ENCODE measurements around the gene C9orf72.

Gene C9orf72

DNA sequence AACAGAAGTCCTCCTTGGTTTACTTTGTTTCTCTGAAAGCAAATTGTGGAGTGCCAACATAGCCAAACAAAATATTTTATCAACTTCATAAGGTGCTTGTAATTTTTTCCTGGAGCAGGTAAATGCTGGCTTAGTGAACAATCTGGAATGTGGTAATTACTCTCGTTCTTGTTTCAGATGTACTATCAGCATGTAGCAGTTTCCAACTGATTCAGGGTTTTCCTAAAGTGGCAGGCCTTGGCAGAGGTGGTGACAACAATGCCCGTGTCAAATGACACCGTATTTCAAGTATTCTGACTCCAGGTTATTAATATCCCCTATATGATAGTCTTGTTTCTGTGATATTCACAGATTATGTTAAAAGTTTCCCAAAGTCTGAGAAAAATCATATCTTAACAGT lies 1.2 kb downstream of the C9orf72 start:
- Histone ChIP-seq H3K27ac (peak overlapping the region; percentile 94), H3K9ac (no peak overlapping the region), H2AFZ (peak overlapping the region; percentile 93), H3K4me2 (ENCODE audit: low read length) (peak overlapping the region; percentile 88), H3K36me3 (ENCODE audit: control insufficient read depth, insufficient read depth, low read length) (no peaks in the 10 kb centered on the region), H3K9me3 (ENCODE audit: control insufficient read depth, low read length) (no peaks in the 10 kb centered on the region), H3K79me2 (peaks cover 2% of the 10 kb centered on the region), H3K4me3 (ENCODE audit: low read depth, low read length) (peak overlapping the region; percentile 80), H3K4me1 (peaks cover 3% of the 10 kb centered on the region), H3K27me3 (ENCODE audit: control insufficient read depth, insufficient read depth, low read length) (no peaks in the 10 kb centered on the region)
- TF ChIP-seq, protein P1, sequence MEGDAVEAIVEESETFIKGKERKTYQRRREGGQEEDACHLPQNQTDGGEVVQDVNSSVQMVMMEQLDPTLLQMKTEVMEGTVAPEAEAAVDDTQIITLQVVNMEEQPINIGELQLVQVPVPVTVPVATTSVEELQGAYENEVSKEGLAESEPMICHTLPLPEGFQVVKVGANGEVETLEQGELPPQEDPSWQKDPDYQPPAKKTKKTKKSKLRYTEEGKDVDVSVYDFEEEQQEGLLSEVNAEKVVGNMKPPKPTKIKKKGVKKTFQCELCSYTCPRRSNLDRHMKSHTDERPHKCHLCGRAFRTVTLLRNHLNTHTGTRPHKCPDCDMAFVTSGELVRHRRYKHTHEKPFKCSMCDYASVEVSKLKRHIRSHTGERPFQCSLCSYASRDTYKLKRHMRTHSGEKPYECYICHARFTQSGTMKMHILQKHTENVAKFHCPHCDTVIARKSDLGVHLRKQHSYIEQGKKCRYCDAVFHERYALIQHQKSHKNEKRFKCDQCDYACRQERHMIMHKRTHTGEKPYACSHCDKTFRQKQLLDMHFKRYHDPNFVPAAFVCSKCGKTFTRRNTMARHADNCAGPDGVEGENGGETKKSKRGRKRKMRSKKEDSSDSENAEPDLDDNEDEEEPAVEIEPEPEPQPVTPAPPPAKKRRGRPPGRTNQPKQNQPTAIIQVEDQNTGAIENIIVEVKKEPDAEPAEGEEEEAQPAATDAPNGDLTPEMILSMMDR (IDR thresholded peaks at IDR 0.05) = no peak

GRCh38 chr9:27571011-27571410 lies 2.3 kb downstream of the C9orf72 start:
- no peaks in the 10 kb centered on the region for H3K9me3 ChIP-seq (ENCODE audit: control insufficient read depth, low read length)
- no peak overlapping the region for H3K4me3 ChIP-seq (ENCODE audit: low read depth, low read length)
- peaks cover 6% of the 10 kb centered on the region for H3K79me2 ChIP-seq
- no peaks in the 10 kb centered on the region for H3K27me3 ChIP-seq (ENCODE audit: control insufficient read depth, insufficient read depth, low read length)
- H2AFZ ChIP-seq = no peak overlapping the region
- H3K9ac ChIP-seq = no peak overlapping the region
- no peaks in the 10 kb centered on the region for H3K36me3 ChIP-seq (ENCODE audit: control insufficient read depth, insufficient read depth, low read length)
- H3K27ac ChIP-seq = no peak overlapping the region
- TF ChIP-seq, protein P1 (IDR thresholded peaks at IDR 0.05) = no peak
- H3K4me2 ChIP-seq (ENCODE audit: low read length) = no peak overlapping the region
- H3K4me1 ChIP-seq = peaks cover 3% of the 10 kb centered on the region

DNA sequence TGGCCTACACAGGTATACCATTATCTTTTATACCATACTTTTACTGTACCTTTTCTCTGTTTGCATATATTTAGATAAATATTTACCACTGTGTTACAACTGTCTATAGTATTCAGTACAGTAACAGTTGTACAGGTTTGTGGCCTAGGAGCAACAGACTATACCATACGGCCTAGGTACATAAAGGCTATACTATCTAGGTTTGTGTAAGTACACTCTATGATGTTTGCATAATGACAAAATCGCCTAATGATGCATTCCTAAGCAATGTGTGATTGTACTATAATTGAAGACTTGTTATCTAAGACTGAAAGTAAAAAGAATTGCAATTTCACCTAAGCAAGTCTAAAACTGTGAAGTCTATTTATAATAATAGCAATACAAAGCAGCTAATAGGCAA lies 3.9 kb downstream of the C9orf72 start:
- no peak overlapping the region for H3K4me2 ChIP-seq (ENCODE audit: low read length)
- peaks cover 6% of the 10 kb centered on the region for H3K79me2 ChIP-seq
- no peak overlapping the region for H3K9ac ChIP-seq
- no peaks in the 10 kb centered on the region for H3K36me3 ChIP-seq (ENCODE audit: control insufficient read depth, insufficient read depth, low read length)
- no peak overlapping the region for H3K27ac ChIP-seq
- H2AFZ ChIP-seq = no peak overlapping the region
- H3K4me3 ChIP-seq (ENCODE audit: low read depth, low read length) = no peak overlapping the region
- no peaks in the 10 kb centered on the region for H3K27me3 ChIP-seq (ENCODE audit: control insufficient read depth, insufficient read depth, low read length)
- TF ChIP-seq, protein P1 (IDR thresholded peaks at IDR 0.05) = no peak
- H3K9me3 ChIP-seq (ENCODE audit: control insufficient read depth, low read length) = no peaks in the 10 kb centered on the region
- peaks cover 3% of the 10 kb centered on the region for H3K4me1 ChIP-seq

DNA sequence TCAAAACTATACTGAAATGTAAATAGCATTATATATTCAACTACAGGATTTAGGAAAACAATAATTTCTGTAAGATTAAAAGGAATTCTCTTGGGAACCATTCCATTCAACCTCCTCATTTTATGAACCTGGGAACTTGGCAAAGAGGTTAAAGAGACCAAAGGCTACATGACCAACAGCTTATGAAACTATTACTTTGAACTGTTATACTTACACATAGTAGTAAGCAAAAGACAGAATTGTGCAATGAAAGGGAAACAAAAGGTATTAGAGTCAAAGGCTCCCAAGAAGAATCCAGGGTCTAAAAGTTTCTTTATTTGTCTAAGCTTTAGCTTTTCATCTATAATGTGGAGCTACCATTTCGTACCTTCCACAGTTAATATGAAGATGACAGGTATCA lies 7.2 kb downstream of the C9orf72 start:
- Histone ChIP-seq H3K27me3 (ENCODE audit: control insufficient read depth, insufficient read depth, low read length) (no peaks in the 10 kb centered on the region), H3K4me1 (no peaks in the 10 kb centered on the region), H3K4me3 (ENCODE audit: low read depth, low read length) (no peak overlapping the region), H3K79me2 (peaks cover 6% of the 10 kb centered on the region), H3K9ac (no peak overlapping the region), H3K27ac (no peak overlapping the region), H2AFZ (no peak overlapping the region), H3K36me3 (ENCODE audit: control insufficient read depth, insufficient read depth, low read length) (no peaks in the 10 kb centered on the region), H3K9me3 (ENCODE audit: control insufficient read depth, low read length) (no peaks in the 10 kb centered on the region), H3K4me2 (ENCODE audit: low read length) (no peak overlapping the region)
- TF ChIP-seq, protein P1 (IDR thresholded peaks at IDR 0.05) = no peak

DNA sequence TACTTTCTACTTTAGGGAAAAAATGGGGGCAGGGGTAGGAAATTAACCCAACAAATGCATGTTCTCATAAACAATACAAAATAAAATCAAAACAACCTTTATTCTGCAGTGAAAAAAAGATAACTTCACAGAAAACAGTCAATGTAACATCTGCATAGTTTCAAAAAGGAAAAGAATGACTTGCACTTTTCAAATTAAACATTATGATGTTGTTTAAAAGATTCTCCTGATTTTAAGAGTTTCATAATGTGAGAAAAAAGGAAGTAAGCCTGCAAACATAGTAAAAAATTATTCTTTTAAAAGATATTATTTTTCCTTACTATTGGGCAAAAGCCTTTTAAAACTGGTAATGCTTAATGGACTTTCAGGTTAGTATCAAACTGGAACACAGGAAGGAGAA lies 7.6 kb downstream of the C9orf72 start:
- Histone ChIP-seq H3K27ac (no peak overlapping the region), H3K79me2 (peaks cover 6% of the 10 kb centered on the region), H3K4me2 (ENCODE audit: low read length) (no peak overlapping the region), H3K36me3 (ENCODE audit: control insufficient read depth, insufficient read depth, low read length) (no peaks in the 10 kb centered on the region), H3K9me3 (ENCODE audit: control insufficient read depth, low read length) (no peaks in the 10 kb centered on the region), H3K4me3 (ENCODE audit: low read depth, low read length) (no peak overlapping the region), H3K9ac (no peak overlapping the region), H3K27me3 (ENCODE audit: control insufficient read depth, insufficient read depth, low read length) (no peaks in the 10 kb centered on the region), H2AFZ (no peak overlapping the region), H3K4me1 (no peaks in the 10 kb centered on the region)
- TF ChIP-seq, protein P1 (IDR thresholded peaks at IDR 0.05) = no peak
